NCI-H2107 treated with DMSO at 0.1 percent for 48 hours (cell line): ENCODE results near the gene IGSF6.
"Not testable (repeated sequence)": the region's sequence is repeated elsewhere in the genome, so short reads cannot be mapped to it uniquely, and the experiment has no call there.

Experiments
- DNase-seq: peaks from one replicate; lab custom pipeline; 2025; ENCODE audit not compliant: unreplicated experiment; lab: John Stamatoyannopoulos, UW

Gene IGSF6

GRCh38 chr16:21630866-21631265, 21.5 kb downstream of the IGSF6 start:
- not testable (repeated sequence) for DNase-seq

DNA sequence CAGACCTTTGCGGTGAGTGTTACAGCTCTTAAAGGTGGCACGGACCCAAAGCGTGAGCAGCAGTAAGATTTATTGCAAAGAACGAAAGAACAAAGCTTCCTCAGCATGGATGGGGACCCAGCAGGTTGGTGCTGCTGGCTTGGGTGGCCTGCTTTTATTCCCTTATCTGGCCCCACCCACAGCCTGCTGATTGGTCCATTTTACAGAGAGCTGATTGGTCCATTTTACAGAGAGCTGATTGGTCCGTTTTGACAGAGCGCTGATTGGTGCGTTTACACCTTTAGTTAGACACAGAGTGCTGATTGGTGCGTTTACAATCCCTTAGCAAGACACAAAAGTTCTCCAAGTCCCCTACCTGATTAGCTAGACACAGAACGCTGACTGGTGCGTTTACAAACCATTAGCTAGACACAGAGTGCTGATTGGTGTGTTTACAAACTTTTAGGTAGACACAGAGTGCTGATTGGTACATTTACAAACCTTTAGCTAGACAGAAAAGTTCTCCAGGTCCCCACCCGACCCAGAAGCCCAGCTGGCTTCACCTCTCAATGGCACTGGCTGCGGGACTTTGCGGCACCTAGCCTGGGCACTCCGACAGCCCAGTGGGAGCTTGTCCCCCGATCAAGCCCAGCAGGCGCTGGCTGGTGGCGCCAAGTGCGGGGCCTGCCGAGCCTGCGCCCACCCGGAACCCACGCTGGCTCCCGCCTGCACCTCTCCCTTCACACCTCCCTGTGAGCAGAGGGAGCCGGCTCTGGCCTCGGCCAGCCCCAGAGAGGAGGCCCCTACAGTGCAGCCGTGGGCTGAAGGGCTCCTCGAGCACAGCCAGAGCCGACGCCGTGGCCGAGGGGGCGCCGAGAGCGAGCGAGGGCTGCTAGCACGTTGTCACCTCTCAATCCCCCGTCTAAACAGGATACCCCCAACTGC, 22.5 kb downstream of the IGSF6 start:
- DNase-seq, result not testable (repeated sequence)

GRCh38 chr16:21628772-21629171, 23.6 kb downstream of the IGSF6 start:
- no peak for DNase-seq

DNA sequence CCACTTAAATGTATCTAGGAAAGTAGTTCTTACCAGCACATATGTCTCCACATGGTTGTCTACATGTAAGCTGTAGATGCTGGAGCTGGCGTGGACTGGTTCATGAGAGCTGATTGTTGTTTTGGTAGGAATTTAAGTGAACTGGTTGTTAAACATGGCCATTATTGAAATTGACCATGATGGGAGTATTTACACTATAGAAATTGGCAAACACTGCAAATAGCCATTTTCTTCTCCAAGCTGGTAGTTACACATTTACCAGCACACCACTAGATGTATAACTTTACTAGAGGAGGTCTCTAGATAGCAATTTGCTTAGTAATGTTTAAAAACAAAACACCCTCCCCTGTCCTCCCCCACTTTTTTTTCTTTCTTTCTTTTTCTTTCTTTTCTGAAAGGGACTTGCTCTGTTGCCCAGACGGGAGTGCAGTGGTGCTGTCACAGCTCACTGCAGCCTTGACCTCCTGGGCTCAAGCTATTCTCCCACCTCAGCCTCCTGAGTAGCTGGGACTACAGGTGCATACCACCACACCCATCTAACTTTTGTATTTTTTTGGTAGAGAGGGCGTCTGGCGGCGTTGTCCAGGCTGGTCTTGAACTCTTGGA, 24.2 kb downstream of the IGSF6 start:
- no peak for DNase-seq

DNA sequence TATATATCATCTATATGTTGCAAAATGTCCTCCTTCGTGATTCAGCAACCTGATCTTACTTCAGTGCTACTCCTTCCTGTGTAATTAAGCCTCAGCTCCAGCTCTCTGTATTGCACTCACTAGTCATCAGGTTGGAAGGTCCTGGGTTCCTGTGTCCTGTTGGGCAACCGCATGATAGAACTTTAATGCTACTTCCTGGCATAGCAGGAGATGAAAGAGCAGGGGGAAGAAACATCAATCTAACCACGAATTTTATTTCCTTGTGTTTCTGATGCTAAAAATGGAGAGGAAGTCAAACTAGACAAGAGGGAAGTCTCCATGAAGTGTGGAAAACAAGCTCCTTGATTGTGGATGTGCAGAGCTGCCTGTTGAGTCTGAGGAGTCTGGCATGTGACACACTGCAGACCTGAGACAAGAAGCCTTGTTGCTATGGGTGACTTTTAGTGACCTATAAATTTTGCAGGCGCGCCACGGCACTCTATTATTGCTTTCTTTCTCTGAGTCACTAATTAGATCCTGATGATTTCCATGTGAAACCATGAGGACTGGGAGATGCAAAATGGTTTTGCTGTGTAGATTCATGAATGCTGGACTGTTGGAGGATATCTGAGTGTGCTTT, 25.6 kb downstream of the IGSF6 start:
- DNase-seq, result no peak

DNA sequence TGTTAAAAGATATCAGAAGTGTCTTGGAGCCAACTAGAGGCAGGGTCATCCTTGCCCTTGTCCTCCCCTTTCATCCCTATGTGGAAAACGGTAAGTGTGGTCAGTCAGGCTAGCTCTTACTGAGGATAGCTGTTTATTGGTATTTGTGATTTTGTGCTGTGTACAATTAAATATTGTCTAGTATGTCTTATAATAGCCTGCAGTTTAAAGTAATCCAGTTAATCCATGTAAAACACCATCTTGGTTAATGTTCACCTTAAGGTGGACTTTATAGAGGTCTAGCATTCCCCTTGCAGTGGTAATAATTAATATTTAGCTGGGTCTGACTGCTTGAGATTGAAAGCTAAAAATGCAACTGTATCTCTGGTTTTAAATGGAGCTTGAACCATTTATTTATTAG, 27.4 kb downstream of the IGSF6 start:
- no peak for DNase-seq

GRCh38 chr16:21622545-21622944, 29.9 kb downstream of the IGSF6 start:
- DNase-seq, result no peak

DNA sequence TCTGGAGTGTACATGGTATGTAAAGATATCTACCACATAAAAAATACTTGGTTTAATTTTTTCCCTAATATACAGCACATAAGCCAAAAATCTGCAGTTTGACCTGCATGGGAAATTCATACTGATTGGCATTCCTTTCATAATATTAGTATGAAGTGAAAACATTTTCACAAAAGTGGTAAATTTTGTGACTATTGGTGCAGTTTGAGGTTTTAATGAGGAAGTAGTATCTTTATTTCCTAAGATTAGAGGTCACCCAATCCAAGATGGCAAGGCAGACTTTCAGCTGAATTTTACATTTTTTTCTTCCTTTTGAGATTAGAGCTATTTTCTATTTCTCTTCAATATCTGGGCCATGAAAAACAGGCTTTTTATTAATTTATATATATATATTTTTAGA, 31.8 kb downstream of the IGSF6 start:
- DNase-seq, result no peak

- no peak for DNase-seq
These were observed 32.5 kb downstream of the IGSF6 start for GRCh38 chr16:21619765-21620425.

GRCh38 chr16:21618281-21618680, 34.1 kb downstream of the IGSF6 start:
- DNase-seq, result no peak

- no peak for DNase-seq
These were observed 34.8 kb downstream of the IGSF6 start for GRCh38 chr16:21617607-21618006.

- DNase-seq, result no peak
These were observed 37.5 kb downstream of the IGSF6 start for GRCh38 chr16:21614896-21615295.

GRCh38 chr16:21613781-21614180, 38.6 kb downstream of the IGSF6 start:
- no peak for DNase-seq

DNA sequence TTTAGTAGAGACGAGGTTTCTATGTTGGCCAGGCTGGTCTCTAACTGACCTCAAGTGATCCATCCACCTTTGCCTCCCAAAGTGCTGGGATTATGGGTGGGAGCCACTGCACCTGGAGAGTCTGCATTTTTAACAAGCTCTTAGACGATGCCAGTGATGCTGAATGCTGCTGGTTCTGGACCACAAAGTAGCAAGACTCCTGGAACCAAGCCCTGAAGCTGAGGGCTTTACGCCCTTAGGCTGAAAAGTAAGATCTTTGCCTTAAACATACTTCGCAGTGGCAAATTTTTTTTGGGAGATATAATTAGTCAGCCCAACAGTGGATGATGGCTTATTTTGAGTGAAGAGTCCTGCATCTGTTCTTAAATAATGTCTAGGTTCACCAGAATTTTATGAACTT, 39.0 kb downstream of the IGSF6 start:
- no peak for DNase-seq

GRCh38 chr16:21611556-21612384, 40.6 kb downstream of the IGSF6 start:
- no peak for DNase-seq

DNA sequence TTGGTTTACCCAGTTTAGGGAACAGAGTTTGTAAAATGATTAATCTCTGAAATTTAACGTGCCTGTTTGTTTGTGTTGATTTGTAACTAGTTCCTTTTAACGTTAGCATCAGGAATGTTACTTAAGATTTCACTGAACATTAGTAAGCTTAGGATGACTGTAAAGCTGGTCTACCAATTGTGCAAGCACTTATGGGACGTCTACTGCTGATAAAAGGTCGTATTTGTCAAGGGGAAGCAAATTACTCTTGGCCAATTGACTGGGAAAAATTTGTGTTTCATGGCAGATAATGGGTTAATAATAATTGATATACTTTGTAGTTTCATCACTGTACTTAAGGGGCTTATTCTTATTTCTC, 41.2 kb downstream of the IGSF6 start:
- DNase-seq, result no peak

DNA sequence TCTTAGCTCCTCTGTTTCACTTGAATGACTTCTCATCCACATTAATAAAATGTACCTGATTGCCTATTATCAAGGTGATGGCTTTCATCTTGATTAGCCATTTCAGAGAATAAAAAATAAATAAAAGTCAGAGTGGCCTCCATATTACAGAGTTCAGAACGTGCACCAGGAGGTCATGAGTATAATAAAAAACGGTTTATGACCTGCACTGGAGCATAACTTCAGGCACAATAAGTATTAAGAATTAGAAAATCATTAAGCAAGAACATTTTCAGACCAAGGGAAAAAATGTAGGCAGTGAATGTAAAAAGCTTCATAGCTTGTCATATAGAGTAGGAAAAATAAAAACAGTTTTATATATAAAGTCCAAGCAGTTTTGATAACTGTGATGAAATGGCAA, 41.6 kb downstream of the IGSF6 start:
- no peak for DNase-seq

DNA sequence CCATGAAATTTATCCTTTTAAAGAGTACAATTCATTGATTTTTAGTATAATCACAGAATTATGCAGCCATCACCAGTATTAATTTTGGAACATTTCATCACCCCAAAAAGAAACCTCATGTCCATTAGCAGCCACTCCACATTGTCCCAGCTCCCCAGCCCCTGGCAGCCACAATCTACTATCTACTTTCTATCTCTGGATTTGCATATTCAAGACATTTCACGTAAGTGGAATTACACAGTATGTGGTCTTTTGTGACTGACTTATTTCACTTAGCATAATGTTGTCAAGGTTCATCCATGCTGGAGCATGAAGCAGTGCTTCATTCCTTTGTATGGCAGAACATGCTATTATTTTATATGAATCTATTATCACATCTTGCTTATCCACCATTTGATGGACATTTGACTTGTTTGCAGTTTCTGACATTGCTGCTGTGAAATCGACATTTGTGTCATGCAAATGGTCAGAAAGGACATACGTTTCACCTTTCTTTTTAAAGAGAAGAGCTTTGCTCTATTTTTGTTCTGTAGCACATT, 42.3 kb downstream of the IGSF6 start:
- no peak for DNase-seq

DNA sequence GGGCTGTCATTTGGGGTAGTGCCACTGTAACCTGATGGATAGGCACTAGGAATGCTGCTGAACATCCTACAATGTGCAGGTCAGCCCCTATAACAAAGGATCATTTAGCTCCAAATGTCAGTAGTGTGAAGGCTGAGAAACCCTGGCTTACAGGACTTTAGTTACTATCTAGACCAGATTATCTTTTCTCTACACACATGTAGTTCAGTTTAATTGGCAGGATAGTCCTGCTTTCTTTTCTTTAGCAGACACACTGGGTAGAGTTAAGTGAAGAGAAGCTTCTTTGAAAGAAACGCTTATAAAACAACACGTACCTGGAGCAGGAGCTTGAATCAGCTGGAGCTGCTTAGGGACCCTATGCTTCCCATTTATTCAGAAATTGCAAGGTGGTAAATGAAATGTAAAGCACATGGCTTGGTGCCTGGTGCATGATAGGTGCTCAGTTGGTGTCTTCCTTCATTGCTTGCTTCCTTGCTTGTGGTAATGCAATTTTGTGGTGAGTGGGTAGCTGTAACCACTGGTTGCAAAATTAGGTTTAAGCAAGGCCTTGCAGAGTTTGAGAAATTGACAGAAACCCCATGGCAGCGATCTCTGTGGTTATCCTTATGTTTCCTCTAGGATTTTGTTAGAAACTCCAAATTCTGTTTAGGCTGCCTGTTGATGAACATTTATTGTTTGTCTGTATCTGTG, 43.6 kb downstream of the IGSF6 start:
- no peak for DNase-seq

- not testable (repeated sequence) for DNase-seq
These were observed 46.6 kb downstream of the IGSF6 start for GRCh38 chr16:21605848-21606247.
